SK-N-SH (cell line): ENCODE measurements around the gene MAP2K3. TPM values are rescaled to one million over a fixed set of nuclear protein-coding genes. Genes with fewer than 3 reads are reported as not detected.

Experiments
- CTCF ChIA-PET: fragments of 300-600, 350-600 bp; formaldehyde crosslinking; extraction: SDS; loops from one replicate; lab custom pipeline; 2021; lab: Yijun Ruan, JAX
- POLR2A ChIA-PET: fragments of 350-600 bp; sonication (Branson Sonifier 250); formaldehyde crosslinking; extraction: SDS; loops from one replicate; lab custom pipeline; 2020; ENCODE audit warnings: antibody characterized with exemption, inconsistent platforms; lab: Yijun Ruan, JAX
- DNase-seq: peaks from one replicate; pipeline ENCODE4 v3.0.0; 2012
- H2AFZ ChIP-seq: fragments of 200-600 bp; sonication (generic); 2 replicates; pipeline ENCODE4 v1.8.1; 2016; ENCODE audit warnings: antibody characterized with exemption, mild to moderate bottlenecking, low read depth
- H3F3A ChIP-seq: fragments of 200-600 bp; sonication (generic); replicated peaks from 2 replicates; pipeline ENCODE3; 2016; ENCODE audit warnings: antibody characterized with exemption, mild to moderate bottlenecking; ENCODE audit not compliant: insufficient read depth
- H3K27ac ChIP-seq, 2 experiments: fragments of 200-500 bp in 1 of 2; fragments of 200-600 bp in 1 of 2; sonication (Bioruptor generic) in 1 of 2; sonication (generic), shearing (Covaris generic) in 1 of 2; 2 replicates each; pipeline versions ENCODE4 v1.5.1 to v1.6.1; 2014 to 2016; ENCODE audit warnings: low read depth in 2 of 2, inconsistent platforms in 1 of 2, low read length in 1 of 2, mild to moderate bottlenecking in 1 of 2, mixed read lengths in 1 of 2
- H3K27me3 ChIP-seq: fragments of 200-600 bp; sonication (generic), shearing (Covaris generic); 2 replicates; pipeline ENCODE4 v1.6.1; 2016; ENCODE audit warnings: mixed run types; ENCODE audit not compliant: insufficient read depth
- H3K36me3 ChIP-seq, 2 experiments: fragments of 200-500 bp in 1 of 2; fragments of 200-600 bp in 1 of 2; sonication (Bioruptor generic) in 1 of 2; sonication (generic) in 1 of 2; replicated peaks in 1 of 2; 2 replicates each; pipeline versions ENCODE3 to v1.5.1; 2014 to 2016; ENCODE audit warnings: low read length in 1 of 2, mild to moderate bottlenecking in 1 of 2; ENCODE audit not compliant: insufficient read depth in 2 of 2, control insufficient read depth in 1 of 2
- H3K4me1 ChIP-seq, 2 experiments: fragments of 200-500 bp in 1 of 2; fragments of 200-600 bp in 1 of 2; sonication (Bioruptor generic) in 1 of 2; sonication (generic), shearing (Covaris generic) in 1 of 2; 2 replicates each; pipeline versions ENCODE4 v1.5.1 to v1.6.1; 2014 to 2016; ENCODE audit warnings: low read depth in 1 of 2, low read length in 1 of 2, mixed run types in 1 of 2; ENCODE audit not compliant: insufficient read depth in 2 of 2, control insufficient read depth in 1 of 2
- H3K4me2 ChIP-seq: fragments of 200-600 bp; sonication (generic), shearing (Covaris generic); 2 replicates; pipeline ENCODE4 v1.6.1; 2017; ENCODE audit warnings: mixed run types
- H3K4me3 ChIP-seq, 2 experiments: fragments of 200-500 bp in 1 of 2; fragments of 200-600 bp in 1 of 2; sonication (Bioruptor generic) in 1 of 2; sonication (generic), shearing (Covaris generic) in 1 of 2; 2 replicates each; pipeline versions ENCODE4 v1.5.1 to v1.8.1; 2014 to 2016; ENCODE audit warnings: low read depth in 2 of 2, inconsistent platforms in 1 of 2, low read length in 1 of 2, mild to moderate bottlenecking in 1 of 2, mixed read lengths in 1 of 2, moderate library complexity in 1 of 2
- H3K79me2 ChIP-seq: fragments of 200-600 bp; sonication (generic); 2 replicates; pipeline ENCODE4 v1.8.1; 2017; ENCODE audit warnings: mild to moderate bottlenecking; ENCODE audit not compliant: insufficient read depth
- H3K9ac ChIP-seq: fragments of 200-600 bp; sonication (generic); 2 replicates; pipeline ENCODE4 v1.6.1; 2017; ENCODE audit warnings: mixed run types
- H3K9me2 ChIP-seq: fragments of 200-600 bp; sonication (generic); 2 replicates; pipeline ENCODE4 v1.6.1; 2017; ENCODE audit warnings: mixed run types
- H3K9me3 ChIP-seq: fragments of 200-600 bp; sonication (generic); 2 replicates; pipeline ENCODE4 v1.6.1; 2017; ENCODE audit warnings: mixed run types, mild to moderate bottlenecking, moderate library complexity
- H4K20me1 ChIP-seq: fragments of 200-600 bp; sonication (generic); 2 replicates; pipeline ENCODE4 v1.6.1; 2017; ENCODE audit warnings: mild to moderate bottlenecking, mixed run types; ENCODE audit not compliant: insufficient read depth
- CHD2 ChIP-seq: fragments of 150-350 bp; IDR thresholded peaks from 2 replicates; pipeline ENCODE4 v1.6.1; 2018; ENCODE audit warnings: low read length; ENCODE audit not compliant: partially characterized antibody
- FOSL2 ChIP-seq: IDR thresholded peaks from 2 replicates; pipeline ENCODE4 v1.4.0; 2012; ENCODE audit warnings: low read depth, mild to moderate bottlenecking, moderate library complexity, borderline replicate concordance
- GABPA ChIP-seq: IDR thresholded peaks from 2 replicates; pipeline ENCODE4 v1.4.0; 2012; ENCODE audit warnings: low read depth, mild to moderate bottlenecking
- MXI1 ChIP-seq: IDR thresholded peaks from 2 replicates; pipeline ENCODE4 v1.6.1; 2012; ENCODE audit warnings: mild to moderate bottlenecking, low read depth, low read length, improper control_type of control experiment
- RXRA ChIP-seq: IDR thresholded peaks from 2 replicates; pipeline ENCODE4 v1.4.0; 2012; ENCODE audit warnings: low read depth, mild to moderate bottlenecking, borderline replicate concordance
- SMC3 ChIP-seq: IDR thresholded peaks from 2 replicates; pipeline ENCODE4 v1.6.1; 2012; ENCODE audit warnings: low read depth, low read length, improper control_type of control experiment
- WGBS: methylation state at CpG from one replicate; pipeline ENCODE4 v1.1.6; 2017; ENCODE audit warnings: low lambda C conversion rate; 5-methylcytosine and 5-hydroxymethylcytosine counted together
- polyA plus RNA-seq, 3 experiments: library from polyadenylated mRNA; depleted of rRNA; stranded (reverse); fragments of >200 nt; gene quantifications; 2 replicates each; pipeline ENCODE4 v1.2.3, GENCODE V29; 2012
- TF ChIP-seq, protein P1 (sequence below): IDR thresholded peaks from 2 replicates; pipeline ENCODE4 v1.6.1; 2012; ENCODE audit warnings: mild to moderate bottlenecking, low read depth, low read length, moderate library complexity
- TF ChIP-seq, protein P2 (sequence below): IDR thresholded peaks from 2 replicates; pipeline ENCODE4 v1.4.0; 2012; ENCODE audit warnings: low read depth
- TF ChIP-seq, protein P3 (sequence below): IDR thresholded peaks from 2 replicates; pipeline ENCODE4; 2012

MAP2K3 gene
- polyA plus RNA-seq, 1 of the 3 experiments (the other 2 are of a cell fraction), result 30.0 TPM

DNA sequence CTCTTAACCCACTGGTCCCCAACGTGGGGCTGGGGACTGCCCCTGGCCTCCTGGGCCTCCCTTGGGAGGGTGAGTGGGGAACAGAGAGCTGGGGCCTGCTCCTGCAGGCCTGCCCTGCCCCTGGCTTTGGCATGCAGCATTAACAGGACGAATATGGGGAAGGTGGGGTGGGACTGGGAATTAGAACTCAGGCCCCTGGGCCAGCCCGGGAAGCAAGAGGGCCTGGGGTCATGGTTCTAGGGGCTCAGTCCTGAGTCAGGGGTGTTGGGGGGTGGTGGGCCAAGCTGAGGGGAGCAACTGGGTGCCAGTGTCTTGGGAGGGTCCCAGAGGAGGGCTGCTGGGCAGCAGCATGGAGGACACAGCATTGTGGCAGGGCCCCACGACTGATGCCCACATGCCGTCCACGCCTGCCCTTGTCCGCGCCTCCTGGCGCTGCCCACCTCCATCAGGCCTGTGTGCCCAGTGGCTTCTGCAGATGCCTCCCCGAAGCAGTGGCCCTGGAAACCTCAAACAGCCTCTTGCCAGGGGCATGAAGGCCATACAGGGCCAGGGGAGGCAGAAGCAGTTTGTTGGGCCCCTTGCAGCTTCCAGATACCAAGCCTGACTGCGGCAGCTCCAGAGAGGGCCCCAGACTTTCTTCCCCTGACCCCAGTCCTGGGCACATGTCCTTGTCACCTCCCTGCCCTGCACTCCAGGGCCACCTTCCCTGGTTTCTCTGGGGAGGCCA is 4.8 kb downstream of the MAP2K3 start:
- Histone ChIP-seq H3K4me3 (no peak overlapping the region), H3K9me2 (no peaks in the 10 kb centered on the region), H3K4me1 (peaks cover 31 to 63% of the 10 kb centered on the region in 2 experiments), H4K20me1 (peaks cover 83% of the 10 kb centered on the region), H3K4me2 (peak overlapping the region; percentile 98; the same call in 1 of the 2 replicates), H3K9me3 (no peaks in the 10 kb centered on the region), H3K36me3 (no peaks in the 10 kb centered on the region), H3K27ac (peak overlapping the region; percentile 16 to 43; a peak in 1 of 4 replicates), H3K9ac (peak overlapping the region; percentile 41; the same call in 1 of the 2 replicates), H3K79me2 (peaks cover 97% of the 10 kb centered on the region), H3F3A (peaks cover 14% of the 10 kb centered on the region), H2AFZ (no peak overlapping the region), H3K27me3 (no peaks in the 10 kb centered on the region)
- no peak for DNase-seq
- 89% methylated on average over 5 of the region's 11 CpGs for WGBS
- ChIA-PET CTCF (interaction anchor here (1.0 to 3.7 kb wide), 3 partner anchors 10 to 222 kb away, joined by 3 to 26 read pairs (median 4); no protein-coding TSS in a partner anchor), POLR2A (no interaction called here)
- TF ChIP-seq, protein P1, sequence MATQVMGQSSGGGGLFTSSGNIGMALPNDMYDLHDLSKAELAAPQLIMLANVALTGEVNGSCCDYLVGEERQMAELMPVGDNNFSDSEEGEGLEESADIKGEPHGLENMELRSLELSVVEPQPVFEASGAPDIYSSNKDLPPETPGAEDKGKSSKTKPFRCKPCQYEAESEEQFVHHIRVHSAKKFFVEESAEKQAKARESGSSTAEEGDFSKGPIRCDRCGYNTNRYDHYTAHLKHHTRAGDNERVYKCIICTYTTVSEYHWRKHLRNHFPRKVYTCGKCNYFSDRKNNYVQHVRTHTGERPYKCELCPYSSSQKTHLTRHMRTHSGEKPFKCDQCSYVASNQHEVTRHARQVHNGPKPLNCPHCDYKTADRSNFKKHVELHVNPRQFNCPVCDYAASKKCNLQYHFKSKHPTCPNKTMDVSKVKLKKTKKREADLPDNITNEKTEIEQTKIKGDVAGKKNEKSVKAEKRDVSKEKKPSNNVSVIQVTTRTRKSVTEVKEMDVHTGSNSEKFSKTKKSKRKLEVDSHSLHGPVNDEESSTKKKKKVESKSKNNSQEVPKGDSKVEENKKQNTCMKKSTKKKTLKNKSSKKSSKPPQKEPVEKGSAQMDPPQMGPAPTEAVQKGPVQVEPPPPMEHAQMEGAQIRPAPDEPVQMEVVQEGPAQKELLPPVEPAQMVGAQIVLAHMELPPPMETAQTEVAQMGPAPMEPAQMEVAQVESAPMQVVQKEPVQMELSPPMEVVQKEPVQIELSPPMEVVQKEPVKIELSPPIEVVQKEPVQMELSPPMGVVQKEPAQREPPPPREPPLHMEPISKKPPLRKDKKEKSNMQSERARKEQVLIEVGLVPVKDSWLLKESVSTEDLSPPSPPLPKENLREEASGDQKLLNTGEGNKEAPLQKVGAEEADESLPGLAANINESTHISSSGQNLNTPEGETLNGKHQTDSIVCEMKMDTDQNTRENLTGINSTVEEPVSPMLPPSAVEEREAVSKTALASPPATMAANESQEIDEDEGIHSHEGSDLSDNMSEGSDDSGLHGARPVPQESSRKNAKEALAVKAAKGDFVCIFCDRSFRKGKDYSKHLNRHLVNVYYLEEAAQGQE, result no peak
- TF ChIP-seq GABPA (no peak), SMC3 (no peak), RXRA (no peak), MXI1 (no peak), CHD2 (no peak)
- TF ChIP-seq, protein P2, sequence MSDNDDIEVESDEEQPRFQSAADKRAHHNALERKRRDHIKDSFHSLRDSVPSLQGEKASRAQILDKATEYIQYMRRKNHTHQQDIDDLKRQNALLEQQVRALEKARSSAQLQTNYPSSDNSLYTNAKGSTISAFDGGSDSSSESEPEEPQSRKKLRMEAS, result no peak
- TF ChIP-seq, protein P3, sequence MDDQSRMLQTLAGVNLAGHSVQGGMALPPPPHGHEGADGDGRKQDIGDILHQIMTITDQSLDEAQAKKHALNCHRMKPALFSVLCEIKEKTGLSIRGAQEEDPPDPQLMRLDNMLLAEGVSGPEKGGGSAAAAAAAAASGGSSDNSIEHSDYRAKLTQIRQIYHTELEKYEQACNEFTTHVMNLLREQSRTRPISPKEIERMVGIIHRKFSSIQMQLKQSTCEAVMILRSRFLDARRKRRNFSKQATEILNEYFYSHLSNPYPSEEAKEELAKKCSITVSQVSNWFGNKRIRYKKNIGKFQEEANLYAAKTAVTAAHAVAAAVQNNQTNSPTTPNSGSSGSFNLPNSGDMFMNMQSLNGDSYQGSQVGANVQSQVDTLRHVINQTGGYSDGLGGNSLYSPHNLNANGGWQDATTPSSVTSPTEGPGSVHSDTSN, result no peak

- no peak for TF ChIP-seq FOSL2
- TF ChIP-seq MXI1, result 0 out of 2 replicates have a peak, but pooled peaks have one; percentile 27
- H3K4me3 ChIP-seq, result no peak overlapping the region
- POLR2A ChIA-PET, result no interaction called here
- no peaks in the 10 kb centered on the region for H3K9me3 ChIP-seq
- H3K9ac ChIP-seq, result no peak overlapping the region
- peaks cover 88% of the 10 kb centered on the region for H4K20me1 ChIP-seq
- DNase-seq, result peak; percentile 46
- no peaks in the 10 kb centered on the region for H3K9me2 ChIP-seq
- CTCF ChIA-PET, result interaction anchor here (1.0 to 3.7 kb wide), 4 partner anchors 11 to 221 kb away, joined by 3 to 26 read pairs (median 4); no protein-coding TSS in a partner anchor
- H3K79me2 ChIP-seq, result peaks cover 100% of the 10 kb centered on the region
- H3K4me2 ChIP-seq, result peak overlapping the region; percentile 38; the same call in 1 of the 2 replicates
- H2AFZ ChIP-seq, result no peak overlapping the region
- H3F3A ChIP-seq, result peaks cover 14% of the 10 kb centered on the region
- WGBS, result 75% methylated on average over 11 of the region's 18 CpGs
- no peaks in the 10 kb centered on the region for H3K27me3 ChIP-seq
- H3K27ac ChIP-seq, result peak overlapping the region; percentile 16 to 43; a peak in 2 of 4 replicates
- no peaks in the 10 kb centered on the region for H3K36me3 ChIP-seq
- peaks cover 31 to 69% of the 10 kb centered on the region in 2 experiments for H3K4me1 ChIP-seq
Measured at GRCh38 chr17:21289902-21290571, 5.5 kb downstream of the MAP2K3 start.
